SK-N-SH (cell line): ENCODE data around the gene EPHA6. TPM values are rescaled to one million over a fixed set of nuclear protein-coding genes. Genes with fewer than 3 reads are reported as not detected.

Experiments used
- CTCF ChIA-PET: fragments of 300-600, 350-600 bp; formaldehyde crosslinking; extraction: SDS; loops from one replicate; lab custom pipeline; 2021; lab: Yijun Ruan, JAX
- POLR2A ChIA-PET: fragments of 350-600 bp; sonication (Branson Sonifier 250); formaldehyde crosslinking; extraction: SDS; loops from one replicate; lab custom pipeline; 2020; ENCODE audit warnings: antibody characterized with exemption, inconsistent platforms; lab: Yijun Ruan, JAX
- DNase-seq: peaks from one replicate; pipeline ENCODE4 v3.0.0; 2012
- H2AFZ ChIP-seq: fragments of 200-600 bp; sonication (generic); 2 replicates; pipeline ENCODE4 v1.8.1; 2016; ENCODE audit warnings: antibody characterized with exemption, mild to moderate bottlenecking, low read depth
- H3F3A ChIP-seq: fragments of 200-600 bp; sonication (generic); replicated peaks from 2 replicates; pipeline ENCODE3; 2016; ENCODE audit warnings: antibody characterized with exemption, mild to moderate bottlenecking; ENCODE audit not compliant: insufficient read depth
- H3K27ac ChIP-seq, 2 experiments: fragments of 200-500 bp in 1 of 2; fragments of 200-600 bp in 1 of 2; sonication (Bioruptor generic) in 1 of 2; sonication (generic), shearing (Covaris generic) in 1 of 2; 2 replicates each; pipeline versions ENCODE4 v1.5.1 to v1.6.1; 2014 to 2016; ENCODE audit warnings: low read depth in 2 of 2, inconsistent platforms in 1 of 2, low read length in 1 of 2, mild to moderate bottlenecking in 1 of 2, mixed read lengths in 1 of 2
- H3K27me3 ChIP-seq: fragments of 200-600 bp; sonication (generic), shearing (Covaris generic); 2 replicates; pipeline ENCODE4 v1.6.1; 2016; ENCODE audit warnings: mixed run types; ENCODE audit not compliant: insufficient read depth
- H3K36me3 ChIP-seq, 2 experiments: fragments of 200-500 bp in 1 of 2; fragments of 200-600 bp in 1 of 2; sonication (Bioruptor generic) in 1 of 2; sonication (generic) in 1 of 2; replicated peaks in 1 of 2; 2 replicates each; pipeline versions ENCODE3 to v1.5.1; 2014 to 2016; ENCODE audit warnings: low read length in 1 of 2, mild to moderate bottlenecking in 1 of 2; ENCODE audit not compliant: insufficient read depth in 2 of 2, control insufficient read depth in 1 of 2
- H3K4me1 ChIP-seq, 2 experiments: fragments of 200-500 bp in 1 of 2; fragments of 200-600 bp in 1 of 2; sonication (Bioruptor generic) in 1 of 2; sonication (generic), shearing (Covaris generic) in 1 of 2; 2 replicates each; pipeline versions ENCODE4 v1.5.1 to v1.6.1; 2014 to 2016; ENCODE audit warnings: low read depth in 1 of 2, low read length in 1 of 2, mixed run types in 1 of 2; ENCODE audit not compliant: insufficient read depth in 2 of 2, control insufficient read depth in 1 of 2
- H3K4me2 ChIP-seq: fragments of 200-600 bp; sonication (generic), shearing (Covaris generic); 2 replicates; pipeline ENCODE4 v1.6.1; 2017; ENCODE audit warnings: mixed run types
- H3K4me3 ChIP-seq, 2 experiments: fragments of 200-500 bp in 1 of 2; fragments of 200-600 bp in 1 of 2; sonication (Bioruptor generic) in 1 of 2; sonication (generic), shearing (Covaris generic) in 1 of 2; 2 replicates each; pipeline versions ENCODE4 v1.5.1 to v1.8.1; 2014 to 2016; ENCODE audit warnings: low read depth in 2 of 2, inconsistent platforms in 1 of 2, low read length in 1 of 2, mild to moderate bottlenecking in 1 of 2, mixed read lengths in 1 of 2, moderate library complexity in 1 of 2
- H3K79me2 ChIP-seq: fragments of 200-600 bp; sonication (generic); 2 replicates; pipeline ENCODE4 v1.8.1; 2017; ENCODE audit warnings: mild to moderate bottlenecking; ENCODE audit not compliant: insufficient read depth
- H3K9ac ChIP-seq: fragments of 200-600 bp; sonication (generic); 2 replicates; pipeline ENCODE4 v1.6.1; 2017; ENCODE audit warnings: mixed run types
- H3K9me2 ChIP-seq: fragments of 200-600 bp; sonication (generic); 2 replicates; pipeline ENCODE4 v1.6.1; 2017; ENCODE audit warnings: mixed run types
- H3K9me3 ChIP-seq: fragments of 200-600 bp; sonication (generic); 2 replicates; pipeline ENCODE4 v1.6.1; 2017; ENCODE audit warnings: mixed run types, mild to moderate bottlenecking, moderate library complexity
- H4K20me1 ChIP-seq: fragments of 200-600 bp; sonication (generic); 2 replicates; pipeline ENCODE4 v1.6.1; 2017; ENCODE audit warnings: mild to moderate bottlenecking, mixed run types; ENCODE audit not compliant: insufficient read depth
- ELF1 ChIP-seq: IDR thresholded peaks from 2 replicates; pipeline ENCODE4 v1.4.0; 2012
- FOXJ3 ChIP-seq: sonication (generic); formaldehyde crosslinking; IDR thresholded peaks from 2 replicates; pipeline ENCODE4 v1.5.1; 2020; ENCODE audit warnings: mild to moderate bottlenecking, missing genetic modification reagents
- GABPA ChIP-seq: IDR thresholded peaks from 2 replicates; pipeline ENCODE4 v1.4.0; 2012; ENCODE audit warnings: low read depth, mild to moderate bottlenecking
- GATA2 ChIP-seq: sonication (generic); formaldehyde crosslinking; IDR thresholded peaks from 2 replicates; pipeline ENCODE4 v1.5.0; 2020; ENCODE audit warnings: mild to moderate bottlenecking, missing genetic modification reagents
- IRF3 ChIP-seq: fragments of 150-350 bp; IDR thresholded peaks from 2 replicates; pipeline ENCODE4 v1.6.1; 2016; ENCODE audit warnings: mild to moderate bottlenecking, low read depth, low read length
- JUND ChIP-seq: IDR thresholded peaks from 2 replicates; pipeline ENCODE4 v1.4.0; 2012
- MEF2A ChIP-seq: IDR thresholded peaks from 2 replicates; pipeline ENCODE4 v1.4.0; 2012; ENCODE audit warnings: low read depth, borderline replicate concordance
- MXI1 ChIP-seq: IDR thresholded peaks from 2 replicates; pipeline ENCODE4 v1.6.1; 2012; ENCODE audit warnings: mild to moderate bottlenecking, low read depth, low read length, improper control_type of control experiment
- NRF1 ChIP-seq: IDR thresholded peaks from 2 replicates; pipeline ENCODE4 v1.6.1; 2012; ENCODE audit warnings: low read depth, mild to moderate bottlenecking, low read length
- RAD21 ChIP-seq: IDR thresholded peaks from 2 replicates; pipeline ENCODE4 v1.6.1; 2012; ENCODE audit warnings: mild to moderate bottlenecking, low read length
- REST ChIP-seq: IDR thresholded peaks from 2 replicates; pipeline ENCODE4 v1.6.1; 2012; ENCODE audit warnings: mild to moderate bottlenecking, low read depth, low read length, moderate library complexity
- RFX5 ChIP-seq: IDR thresholded peaks from 2 replicates; pipeline ENCODE4 v1.6.1; 2012; ENCODE audit warnings: mild to moderate bottlenecking, improper control_type of control experiment, low read length
- RXRA ChIP-seq: IDR thresholded peaks from 2 replicates; pipeline ENCODE4 v1.4.0; 2012; ENCODE audit warnings: low read depth, mild to moderate bottlenecking, borderline replicate concordance
- SIN3A ChIP-seq: IDR thresholded peaks from 2 replicates; pipeline ENCODE4 v1.6.1; 2012; ENCODE audit warnings: low read depth, mild to moderate bottlenecking, low read length, moderate library complexity, borderline replicate concordance
- SMC3 ChIP-seq: IDR thresholded peaks from 2 replicates; pipeline ENCODE4 v1.6.1; 2012; ENCODE audit warnings: low read depth, low read length, improper control_type of control experiment
- TCF12 ChIP-seq: IDR thresholded peaks from 2 replicates; pipeline ENCODE4 v1.4.0; 2012
- TEAD4 ChIP-seq: IDR thresholded peaks from 2 replicates; pipeline ENCODE4 v1.4.0; 2012; ENCODE audit warnings: mild to moderate bottlenecking, borderline replicate concordance; ENCODE audit not compliant: insufficient read depth
- USF1 ChIP-seq: IDR thresholded peaks from 2 replicates; pipeline ENCODE4 v1.4.0; 2012; ENCODE audit warnings: low read depth, borderline replicate concordance
- USF2 ChIP-seq: fragments of 150-350 bp; IDR thresholded peaks from 2 replicates; pipeline ENCODE4 v1.6.1; 2017; ENCODE audit warnings: antibody characterized with exemption, low read length, low read depth, borderline replicate concordance
- YY1 ChIP-seq: IDR thresholded peaks from 2 replicates; pipeline ENCODE4 v1.4.0; 2012; ENCODE audit warnings: low read depth, mild to moderate bottlenecking
- WGBS: methylation state at CpG from one replicate; pipeline ENCODE4 v1.1.6; 2017; ENCODE audit warnings: low lambda C conversion rate; 5-methylcytosine and 5-hydroxymethylcytosine counted together
- polyA plus RNA-seq, 3 experiments: library from polyadenylated mRNA; depleted of rRNA; stranded (reverse); fragments of >200 nt; gene quantifications; 2 replicates each; pipeline ENCODE4 v1.2.3, GENCODE V29; 2012

The EPHA6 gene
- polyA plus RNA-seq, 1 of the 3 experiments (the other 2 are of a cell fraction): not detected

GRCh38 chr3:96877510-96877909 is 63.1 kb downstream of the EPHA6 start:
- H3K79me2 ChIP-seq: no peaks in the 10 kb centered on the region
- CTCF ChIA-PET: interaction anchor here (1.0 kb wide), 1 partner anchor 842 kb away, joined by 3 read pairs; no protein-coding TSS in a partner anchor
- H4K20me1 ChIP-seq: no peaks in the 10 kb centered on the region
- H3K9me3 ChIP-seq: no peaks in the 10 kb centered on the region
- H3K27me3 ChIP-seq: no peaks in the 10 kb centered on the region
- H3K36me3 ChIP-seq: no peaks in the 10 kb centered on the region
- no peaks in the 10 kb centered on the region for H3K4me1 ChIP-seq
- H3K9ac ChIP-seq: no peak overlapping the region
- no peak for DNase-seq
- WGBS: 35% methylated on average over 4 of the region's 4 CpGs
- H2AFZ ChIP-seq: no peak overlapping the region
- no peaks in the 10 kb centered on the region for H3F3A ChIP-seq
- POLR2A ChIA-PET: no interaction called here
- no peak overlapping the region for H3K4me2 ChIP-seq
- no peak overlapping the region for H3K27ac ChIP-seq
- no peak overlapping the region for H3K4me3 ChIP-seq
- no peaks in the 10 kb centered on the region for H3K9me2 ChIP-seq
- no peak for TF ChIP-seq NRF1
- TF ChIP-seq IRF3: no peak
- no peak for TF ChIP-seq USF2
- no peak for TF ChIP-seq ELF1
- no peak for TF ChIP-seq RAD21
- TF ChIP-seq SIN3A: no peak
- TF ChIP-seq USF1: no peak
- TF ChIP-seq MXI1: no peak
- no peak for TF ChIP-seq JUND
- TF ChIP-seq FOXJ3 (CRISPR knock-in tag): no peak
- no peak for TF ChIP-seq GATA2 (CRISPR knock-in tag)
- TF ChIP-seq GABPA: no peak
- TF ChIP-seq SMC3: no peak
- TF ChIP-seq TEAD4: no peak
- no peak for TF ChIP-seq REST
- no peak for TF ChIP-seq YY1
- no peak for TF ChIP-seq MEF2A
- no peak for TF ChIP-seq RXRA
- no peak for TF ChIP-seq TCF12
- TF ChIP-seq RFX5: no peak
